CD4-positive, alpha-beta T cell (primary cell): Measurements from ENCODE around the gene C1orf146. TPM values are rescaled to one million over a fixed set of nuclear protein-coding genes. Genes with fewer than 3 reads are reported as not detected.

Experiments used
- ATAC-seq: fragments of 200-7000 bp; cut with Tn5 transposase; one replicate; pipeline ENCODE4 v1.10.0; 2022; ENCODE audit warnings: mild to moderate bottlenecking; ENCODE audit not compliant: poor library complexity
- CTCF ChIA-PET: fragments of 350-600 bp; sonication (Branson Sonifier 250); formaldehyde crosslinking; loops from one replicate; lab custom pipeline; 2021; ENCODE audit warnings: antibody characterized with exemption, inconsistent platforms; lab: Charles Lee
- POLR2A ChIA-PET: fragments of 350-600 bp; sonication (Branson Sonifier 250); formaldehyde crosslinking; loops from one replicate; lab custom pipeline; 2021; ENCODE audit warnings: antibody characterized with exemption, inconsistent platforms; lab: Charles Lee
- DNase-seq, 14 experiments: peaks; one replicate each; pipeline ENCODE4 v3.0.0-alpha.2; 2013 to 2020; ENCODE audit warnings: mixed read lengths in 2 of 14
- H3K27ac ChIP-seq, 2 donors: one replicate each; pipeline versions ENCODE4 v1.5.1 to v1.7.0; 2013; ENCODE audit warnings: low read length in 2 of 2, low read depth in 1 of 2, mild to moderate bottlenecking in 1 of 2
- H3K27me3 ChIP-seq, 2 experiments: 1 replicate in 1 of 2; 2 replicates in 1 of 2; pipeline versions ENCODE4 v1.6.1 to v1.7.0; 2013; ENCODE audit warnings: low read length in 2 of 2, control low read depth in 1 of 2, mild to moderate bottlenecking in 1 of 2, moderate library complexity in 1 of 2; ENCODE audit not compliant: insufficient read depth in 2 of 2, control insufficient read depth in 1 of 2
- H3K36me3 ChIP-seq: one replicate; pipeline ENCODE4 v1.6.1; 2013; ENCODE audit warnings: low read length, control low read depth; ENCODE audit not compliant: insufficient read depth
- H3K4me1 ChIP-seq: one replicate; pipeline ENCODE4 v1.6.1; 2013; ENCODE audit warnings: low read length, control low read depth; ENCODE audit not compliant: insufficient read depth
- H3K4me3 ChIP-seq: one replicate; pipeline ENCODE4 v1.5.1; 2013; ENCODE audit warnings: mild to moderate bottlenecking, low read length, moderate library complexity
- H3K9me3 ChIP-seq, 2 experiments: 1 replicate in 1 of 2; 2 replicates in 1 of 2; pipeline versions ENCODE4 v1.6.1 to v1.7.0; 2013; ENCODE audit warnings: low read length in 2 of 2, mild to moderate bottlenecking in 2 of 2, control low read depth in 1 of 2, moderate library complexity in 1 of 2; ENCODE audit not compliant: control insufficient read depth in 1 of 2, insufficient read depth in 1 of 2
- H3K27ac Mint-ChIP-seq: one replicate; pipeline ENCODE4 v1.8.0; 2020; ENCODE audit warnings: mixed read lengths
- H3K27me3 Mint-ChIP-seq: one replicate; pipeline ENCODE4 v1.8.0; 2021; ENCODE audit warnings: mixed read lengths
- H3K36me3 Mint-ChIP-seq: one replicate; pipeline ENCODE4 v1.8.0; 2021; ENCODE audit warnings: low read depth, mixed read lengths
- H3K4me1 Mint-ChIP-seq: one replicate; pipeline ENCODE4 v1.8.0; 2021; ENCODE audit warnings: low read depth, mixed read lengths
- H3K4me3 Mint-ChIP-seq: one replicate; pipeline ENCODE4 v1.8.0; 2020; ENCODE audit warnings: mild to moderate bottlenecking, mixed read lengths
- H3K9me3 Mint-ChIP-seq: one replicate; pipeline ENCODE4 v1.8.0; 2020; ENCODE audit warnings: mixed read lengths
- CTCF ChIP-seq: fragments of 200-600 bp; IDR thresholded peaks from one replicate; pipeline ENCODE4 v1.8.0; 2022; ENCODE audit warnings: antibody characterized with exemption, mild to moderate bottlenecking
- intact Hi-C, 2 experiments: fragments of 100-400 bp; cut with DNase I in 1 of 2; cut with micrococcal nuclease in 1 of 2; formaldehyde crosslinking; loops; one replicate each; pipeline versions ENCODE4 v1.15.1 to v1.9.0; 2023 to 2025; cut with DNase I, micrococcal nuclease
- total RNA-seq, 174 experiments: library from RNA in 2 of 174; stranded (reverse) in 2 of 174; gene quantifications; one replicate each; pipeline ENCODE4 v1.2.3 and lab custom pipeline; 2021 to 2026

C1orf146 gene
- total RNA-seq, 2 experiments from 2014 or later: not detected

- no peak overlapping the region for H3K4me3 Mint-ChIP-seq
- H3K27me3 ChIP-seq: no peaks in the 10 kb centered on the region
- H3K27ac ChIP-seq: no peak overlapping the region
- peaks cover 86% of the 10 kb centered on the region for H3K36me3 Mint-ChIP-seq
- H3K27me3 Mint-ChIP-seq: no peaks in the 10 kb centered on the region
- ATAC-seq (no peak), DNase-seq (no peak)
- no peaks in the 10 kb centered on the region for H3K9me3 ChIP-seq
- no peak overlapping the region for H3K27ac Mint-ChIP-seq
- POLR2A ChIA-PET: no interaction called here
- peaks cover 54% of the 10 kb centered on the region for H3K36me3 ChIP-seq
- intact Hi-C loops: no loop called here
- no peaks in the 10 kb centered on the region for H3K4me1 ChIP-seq
- no peak for TF ChIP-seq CTCF
- no peak overlapping the region for H3K4me3 ChIP-seq
- H3K9me3 Mint-ChIP-seq: no peaks in the 10 kb centered on the region
- H3K4me1 Mint-ChIP-seq: no peaks in the 10 kb centered on the region
- CTCF ChIA-PET: interaction anchor here (0.7 kb wide), 1 partner anchor 130 kb away, joined by 4 read pairs; no protein-coding TSS in a partner anchor
Measured at GRCh38 chr1:92273039-92273438, 55.3 kb downstream of the C1orf146 start.

GRCh38 chr1:92274939-92275338 is 57.2 kb downstream of the C1orf146 start:
- no peaks in the 10 kb centered on the region for H3K4me1 Mint-ChIP-seq
- DNase-seq: no peak
- peaks cover 80% of the 10 kb centered on the region for H3K36me3 Mint-ChIP-seq
- Histone ChIP-seq H3K9me3 (no peaks in the 10 kb centered on the region), H3K27me3 (no peaks in the 10 kb centered on the region), H3K27ac (no peak overlapping the region), H3K4me3 (no peak overlapping the region), H3K4me1 (no peaks in the 10 kb centered on the region), H3K36me3 (peaks cover 54% of the 10 kb centered on the region)
- intact Hi-C loops: no loop called here
- CTCF ChIA-PET: no interaction called here
- no peak overlapping the region for H3K4me3 Mint-ChIP-seq
- H3K9me3 Mint-ChIP-seq: no peaks in the 10 kb centered on the region
- POLR2A ChIA-PET: no interaction called here
- no peak overlapping the region for H3K27ac Mint-ChIP-seq
- no peak for TF ChIP-seq CTCF
- H3K27me3 Mint-ChIP-seq: no peaks in the 10 kb centered on the region
- ATAC-seq: no peak

- H3K27ac ChIP-seq: no peak overlapping the region
- H3K9me3 Mint-ChIP-seq: no peaks in the 10 kb centered on the region
- H3K4me3 ChIP-seq: no peak overlapping the region
- H3K4me1 ChIP-seq: no peaks in the 10 kb centered on the region
- no peak overlapping the region for H3K27ac Mint-ChIP-seq
- ATAC-seq (no peak), DNase-seq (no peak)
- H3K36me3 Mint-ChIP-seq: peaks cover 81% of the 10 kb centered on the region
- ChIA-PET CTCF (no interaction called here), POLR2A (no interaction called here)
- H3K9me3 ChIP-seq: no peaks in the 10 kb centered on the region
- intact Hi-C loops: no loop called here
- H3K27me3 ChIP-seq: no peaks in the 10 kb centered on the region
- peaks cover 49% of the 10 kb centered on the region for H3K36me3 ChIP-seq
- no peak for TF ChIP-seq CTCF
- H3K4me3 Mint-ChIP-seq: no peak overlapping the region
- H3K4me1 Mint-ChIP-seq: peaks cover 5% of the 10 kb centered on the region
- H3K27me3 Mint-ChIP-seq: no peaks in the 10 kb centered on the region
Measured at GRCh38 chr1:92276082-92276481, 58.4 kb downstream of the C1orf146 start.
